Measurements from ENCODE around the gene ITFG2.

- TF ChIP-seq CTCF (IDR thresholded peaks at IDR 0.05; ENCODE audit: low read depth, low read length, missing input control) (no peak), REST (IDR thresholded peaks at IDR 0.05) (no peak), TAF1 (conservative IDR thresholded peaks at IDR 0.05) (no peak), GABPA (IDR thresholded peaks at IDR 0.05 in 1 of 2, conservative IDR thresholded peaks at IDR 0.05 in 1 of 2) (no peak), MAX (IDR thresholded peaks at IDR 0.05) (no peak), SP1 (IDR thresholded peaks at IDR 0.05) (no peak), HNF4G (IDR thresholded peaks at IDR 0.05) (no peak), ATF3 (IDR thresholded peaks at IDR 0.05) (no peak), ZBTB33 (IDR thresholded peaks at IDR 0.05) (no peak), JUND (IDR thresholded peaks at IDR 0.05) (no peak)
These were observed 14.6 kb upstream of the ITFG2 start for GRCh38 chr12:2797721-2798418.
